Astrocyte (in vitro differentiated cells and primary cell): ENCODE results near the gene JMJD6. TPM values are rescaled to one million over a fixed set of nuclear protein-coding genes. Genes with fewer than 3 reads are reported as not detected.
"Not testable (repeated sequence)": the region's sequence is repeated elsewhere in the genome, so short reads cannot be mapped to it uniquely, and the experiment has no call there.

Experiments
- DNase-seq: peaks from one replicate; pipeline ENCODE4 v3.0.0-alpha.2; 2010; ENCODE audit warnings: low read depth
- FAIRE-seq: peaks from 2 replicates; lab custom pipeline; 2011; peaks lifted over from hg19 to GRCh38; lab: Jason Lieb, UNC
- H2AFZ ChIP-seq: 2 replicates; pipeline ENCODE4 v1.6.0; 2012; ENCODE audit warnings: low read depth, low read length, inconsistent platforms
- H3K27ac ChIP-seq: 2 replicates; pipeline ENCODE4 v1.5.1; 2011; ENCODE audit warnings: low read depth, low read length, inconsistent platforms
- H3K27me3 ChIP-seq: 2 replicates; pipeline ENCODE4 v1.6.0; 2011; ENCODE audit warnings: low read length, inconsistent platforms; ENCODE audit not compliant: insufficient read depth
- H3K36me3 ChIP-seq: 2 replicates; pipeline ENCODE4 v1.5.1; 2011; ENCODE audit warnings: low read length, inconsistent platforms; ENCODE audit not compliant: insufficient read depth
- H3K4me1 ChIP-seq: 2 replicates; pipeline ENCODE4 v1.5.1; 2011; ENCODE audit warnings: low read length, inconsistent platforms; ENCODE audit not compliant: insufficient read depth
- H3K4me2 ChIP-seq: 2 replicates; pipeline ENCODE4 v1.6.0; 2012; ENCODE audit warnings: low read length, inconsistent platforms
- H3K4me3 ChIP-seq: 2 replicates; pipeline ENCODE4 v1.5.1; 2011; ENCODE audit warnings: low read depth, mild to moderate bottlenecking, low read length, inconsistent platforms; ENCODE audit not compliant: insufficient read depth
- H3K79me2 ChIP-seq: 2 replicates; pipeline ENCODE4 v1.6.0; 2012; ENCODE audit warnings: mild to moderate bottlenecking, low read length, inconsistent platforms; ENCODE audit not compliant: insufficient read depth
- H3K9ac ChIP-seq: 2 replicates; pipeline ENCODE4 v1.6.0; 2012; ENCODE audit warnings: mild to moderate bottlenecking, low read length, inconsistent platforms
- H3K9me3 ChIP-seq: 2 replicates; pipeline ENCODE4 v1.5.1; 2012; ENCODE audit warnings: low read depth, mild to moderate bottlenecking, low read length, inconsistent platforms; ENCODE audit not compliant: insufficient read depth
- H4K20me1 ChIP-seq: 2 replicates; pipeline ENCODE4 v1.6.0; 2012; ENCODE audit warnings: low read length, inconsistent platforms; ENCODE audit not compliant: insufficient read depth
- H3K27ac Mint-ChIP-seq: one replicate; pipeline ENCODE4 v1.8.0; 2021; ENCODE audit warnings: mild to moderate bottlenecking, mixed read lengths; ENCODE audit not compliant: unreplicated experiment
- H3K27me3 Mint-ChIP-seq: one replicate; pipeline ENCODE4 v1.8.0; 2021; ENCODE audit warnings: low read depth, mixed read lengths; ENCODE audit not compliant: unreplicated experiment
- H3K36me3 Mint-ChIP-seq: one replicate; pipeline ENCODE4 v1.8.0; 2021; ENCODE audit warnings: low read depth, mixed read lengths; ENCODE audit not compliant: unreplicated experiment
- H3K4me1 Mint-ChIP-seq: one replicate; pipeline ENCODE4 v1.8.0; 2021; ENCODE audit warnings: low read depth, mixed read lengths; ENCODE audit not compliant: unreplicated experiment
- H3K4me3 Mint-ChIP-seq: one replicate; pipeline ENCODE4 v1.8.0; 2021; ENCODE audit warnings: mild to moderate bottlenecking, moderate library complexity, mixed read lengths; ENCODE audit not compliant: unreplicated experiment
- H3K9me3 Mint-ChIP-seq: one replicate; pipeline ENCODE4 v1.8.0; 2021; ENCODE audit warnings: mild to moderate bottlenecking, mixed read lengths; ENCODE audit not compliant: unreplicated experiment
- CTCF ChIP-seq: IDR thresholded peaks from 2 replicates; pipeline ENCODE4 v1.5.1; 2011; ENCODE audit warnings: low read depth, mild to moderate bottlenecking, inconsistent platforms, low read length, moderate library complexity; ENCODE audit not compliant: insufficient read depth
- EZH2 ChIP-seq: IDR thresholded peaks from 2 replicates; pipeline ENCODE4 v1.6.1; 2012; ENCODE audit warnings: mild to moderate bottlenecking, low read length, inconsistent platforms; ENCODE audit not compliant: insufficient read depth
- total RNA-seq: library from RNA; stranded (reverse); gene quantifications from 2 replicates; pipeline ENCODE4 v1.2.1, GENCODE V29; 2021

JMJD6 gene
- total RNA-seq, 1 donor from 2014 or later = 45.5 TPM

- Histone ChIP-seq H3K27ac (no peak overlapping the region), H3K36me3 (no peaks in the 10 kb centered on the region), H3K9ac (no peak overlapping the region), H4K20me1 (no peaks in the 10 kb centered on the region), H2AFZ (no peak overlapping the region), H3K27me3 (no peaks in the 10 kb centered on the region), H3K79me2 (no peaks in the 10 kb centered on the region), H3K4me1 (no peaks in the 10 kb centered on the region), H3K4me3 (no peak overlapping the region), H3K4me2 (no peak overlapping the region), H3K9me3 (no peaks in the 10 kb centered on the region)
- peaks cover 21% of the 10 kb centered on the region for H3K36me3 Mint-ChIP-seq
- no peaks in the 10 kb centered on the region for H3K9me3 Mint-ChIP-seq
- peaks cover 2% of the 10 kb centered on the region for H3K4me1 Mint-ChIP-seq
- no peak overlapping the region for H3K4me3 Mint-ChIP-seq
- FAIRE-seq = no peak
- H3K27ac Mint-ChIP-seq = no peak overlapping the region
- TF ChIP-seq EZH2 (no peak), CTCF (no peak)
- H3K27me3 Mint-ChIP-seq = no peaks in the 10 kb centered on the region
- DNase-seq = no peak
These were observed 25.1 kb upstream of the JMJD6 start for GRCh38 chr17:76751416-76751993.

- H3K4me3 Mint-ChIP-seq = no peak overlapping the region
- Histone ChIP-seq H2AFZ (no peak overlapping the region), H3K4me1 (no peaks in the 10 kb centered on the region), H3K27me3 (no peaks in the 10 kb centered on the region), H3K9ac (no peak overlapping the region), H3K79me2 (no peaks in the 10 kb centered on the region), H4K20me1 (no peaks in the 10 kb centered on the region), H3K27ac (no peak overlapping the region), H3K4me2 (no peak overlapping the region), H3K36me3 (peaks cover 12% of the 10 kb centered on the region), H3K4me3 (no peak overlapping the region), H3K9me3 (no peaks in the 10 kb centered on the region)
- no peaks in the 10 kb centered on the region for H3K4me1 Mint-ChIP-seq
- no peaks in the 10 kb centered on the region for H3K27me3 Mint-ChIP-seq
- H3K36me3 Mint-ChIP-seq = peaks cover 37% of the 10 kb centered on the region
- FAIRE-seq (no peak), DNase-seq (no peak)
- TF ChIP-seq CTCF = no peak
- TF ChIP-seq EZH2 = no peak
- no peak overlapping the region for H3K27ac Mint-ChIP-seq
- peaks cover 7% of the 10 kb centered on the region for H3K9me3 Mint-ChIP-seq
These were observed 22.3 kb upstream of the JMJD6 start for GRCh38 chr17:76748657-76749056.

DNA sequence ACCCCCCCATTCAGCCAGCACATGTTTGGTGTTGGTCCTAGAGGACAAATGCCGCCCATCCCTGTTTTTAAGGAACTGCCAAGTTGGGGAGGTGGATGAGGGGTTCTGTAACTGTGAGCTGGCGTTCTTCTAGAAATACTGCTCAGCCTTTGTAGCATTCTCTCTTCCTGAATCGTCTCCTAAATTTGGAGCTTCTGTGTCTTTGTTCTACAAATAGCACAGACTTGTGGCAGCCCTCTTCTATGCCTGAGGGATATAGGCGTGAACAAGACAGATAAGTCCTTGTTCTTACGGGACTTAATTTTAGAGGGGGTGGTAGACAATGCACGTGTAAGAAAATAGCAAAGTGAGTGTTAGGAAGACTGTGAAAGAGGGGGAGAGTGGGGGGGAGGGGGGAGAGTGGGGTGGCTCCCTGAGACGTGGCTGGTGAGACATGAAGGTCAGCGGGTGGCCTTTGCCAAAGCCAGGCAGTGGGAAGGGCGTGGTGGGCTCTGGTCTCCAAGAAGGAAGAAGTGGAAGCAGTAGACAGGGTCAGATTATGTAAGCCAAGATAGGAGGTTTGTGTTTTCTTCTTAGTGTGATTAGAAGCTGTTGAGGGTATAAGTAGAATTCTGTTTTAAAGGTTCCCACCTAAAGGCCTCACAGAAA, 21.4 kb upstream of the JMJD6 start:
- no peaks in the 10 kb centered on the region for H3K4me1 ChIP-seq
- DNase-seq (no peak), FAIRE-seq (no peak)
- peaks cover 7% of the 10 kb centered on the region for H3K9me3 Mint-ChIP-seq
- H3K27ac Mint-ChIP-seq = no peak overlapping the region
- H3K27ac ChIP-seq = no peak overlapping the region
- no peak overlapping the region for H3K4me2 ChIP-seq
- no peaks in the 10 kb centered on the region for H4K20me1 ChIP-seq
- H3K4me3 Mint-ChIP-seq = no peak overlapping the region
- no peak for TF ChIP-seq EZH2
- TF ChIP-seq CTCF = no peak
- H3K9me3 ChIP-seq = no peaks in the 10 kb centered on the region
- no peaks in the 10 kb centered on the region for H3K27me3 Mint-ChIP-seq
- H3K36me3 ChIP-seq = peaks cover 12% of the 10 kb centered on the region
- H3K9ac ChIP-seq = no peak overlapping the region
- H2AFZ ChIP-seq = no peak overlapping the region
- H3K79me2 ChIP-seq = no peaks in the 10 kb centered on the region
- peaks cover 35% of the 10 kb centered on the region for H3K36me3 Mint-ChIP-seq
- H3K4me1 Mint-ChIP-seq = no peaks in the 10 kb centered on the region
- H3K27me3 ChIP-seq = no peaks in the 10 kb centered on the region
- no peak overlapping the region for H3K4me3 ChIP-seq

DNA sequence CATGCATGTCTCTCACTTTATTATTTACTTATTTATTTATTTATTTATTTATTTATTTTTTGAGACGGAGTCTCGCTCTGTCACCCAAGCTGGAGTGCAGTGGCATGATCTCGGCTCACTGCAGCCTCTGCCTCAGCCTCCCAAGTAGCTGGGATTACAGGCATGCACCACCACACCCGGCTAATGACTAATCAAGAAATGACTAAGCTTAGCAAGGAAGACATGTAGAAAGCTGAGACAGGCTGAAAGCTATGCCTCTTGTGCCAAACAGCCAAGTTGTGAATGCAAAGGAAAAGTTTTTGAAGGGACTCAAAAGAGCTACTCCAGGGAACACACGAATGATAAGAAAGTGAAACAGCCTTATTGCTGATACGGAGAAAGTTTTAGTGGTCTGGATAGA, 19.4 kb upstream of the JMJD6 start:
- not testable (repeated sequence) for H3K27ac Mint-ChIP-seq, H3K4me1 Mint-ChIP-seq, H3K9me3 Mint-ChIP-seq, H3K27me3 ChIP-seq, H3K4me3 Mint-ChIP-seq, H3K79me2 ChIP-seq, H3K9ac ChIP-seq, FAIRE-seq, H3K27ac ChIP-seq, H2AFZ ChIP-seq, H3K4me2 ChIP-seq, DNase-seq, H4K20me1 ChIP-seq, H3K4me3 ChIP-seq, H3K27me3 Mint-ChIP-seq, H3K9me3 ChIP-seq, H3K4me1 ChIP-seq
- peaks cover 35% of the 10 kb centered on the region for H3K36me3 Mint-ChIP-seq
- H3K36me3 ChIP-seq = peaks cover 12% of the 10 kb centered on the region
